ENCODE results near the gene LRFN2. TPM values are rescaled to one million over a fixed set of nuclear protein-coding genes. Genes with fewer than 3 reads are reported as not detected.

Gene LRFN2
- total RNA-seq, 6 donors from 2014 or later = 0.06 to 0.20 TPM; not detected in 4

DNA sequence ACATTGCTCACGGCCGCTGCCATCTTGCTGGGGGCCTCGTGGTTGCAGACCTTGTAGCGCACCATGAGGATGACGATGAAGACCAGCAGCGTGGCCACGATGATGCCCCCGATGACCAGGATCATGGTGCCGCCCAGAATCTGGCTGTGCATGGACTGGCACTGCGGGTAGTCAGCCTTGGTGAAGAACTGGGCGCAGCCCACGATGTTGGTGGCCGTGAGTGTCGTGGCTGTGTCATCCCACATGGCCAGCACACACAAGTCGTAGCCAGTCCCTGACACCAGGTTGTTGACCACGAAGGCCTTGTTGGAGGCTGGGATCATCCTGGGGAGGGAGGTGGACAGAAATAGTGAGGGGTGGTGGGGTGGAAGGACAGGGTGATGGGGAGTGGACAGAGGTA, 194.6 kb downstream of the LRFN2 start:
- no peak overlapping the region for H3K27ac ChIP-seq
- H3K4me1 ChIP-seq = no peaks in the 10 kb centered on the region
- ATAC-seq (ENCODE audit: low FRiP score in 2 of 2) (no peak), DNase-seq (no peak)
- WGBS, 2 donors = 94 to 98% methylated on average over 7 to 16 of the region's 16 CpGs
- no peak for TF ChIP-seq POLR2A (IDR thresholded peaks at IDR 0.05)
- TF ChIP-seq POLR2AphosphoS5 (IDR thresholded peaks at IDR 0.05) = no peak
- TF ChIP-seq, protein P1, sequence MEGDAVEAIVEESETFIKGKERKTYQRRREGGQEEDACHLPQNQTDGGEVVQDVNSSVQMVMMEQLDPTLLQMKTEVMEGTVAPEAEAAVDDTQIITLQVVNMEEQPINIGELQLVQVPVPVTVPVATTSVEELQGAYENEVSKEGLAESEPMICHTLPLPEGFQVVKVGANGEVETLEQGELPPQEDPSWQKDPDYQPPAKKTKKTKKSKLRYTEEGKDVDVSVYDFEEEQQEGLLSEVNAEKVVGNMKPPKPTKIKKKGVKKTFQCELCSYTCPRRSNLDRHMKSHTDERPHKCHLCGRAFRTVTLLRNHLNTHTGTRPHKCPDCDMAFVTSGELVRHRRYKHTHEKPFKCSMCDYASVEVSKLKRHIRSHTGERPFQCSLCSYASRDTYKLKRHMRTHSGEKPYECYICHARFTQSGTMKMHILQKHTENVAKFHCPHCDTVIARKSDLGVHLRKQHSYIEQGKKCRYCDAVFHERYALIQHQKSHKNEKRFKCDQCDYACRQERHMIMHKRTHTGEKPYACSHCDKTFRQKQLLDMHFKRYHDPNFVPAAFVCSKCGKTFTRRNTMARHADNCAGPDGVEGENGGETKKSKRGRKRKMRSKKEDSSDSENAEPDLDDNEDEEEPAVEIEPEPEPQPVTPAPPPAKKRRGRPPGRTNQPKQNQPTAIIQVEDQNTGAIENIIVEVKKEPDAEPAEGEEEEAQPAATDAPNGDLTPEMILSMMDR (IDR thresholded peaks at IDR 0.05) = no peak
- TF ChIP-seq EP300 (IDR thresholded peaks at IDR 0.05) = no peak
- H3K27me3 ChIP-seq = no peaks in the 10 kb centered on the region
- no peak overlapping the region for H3K4me3 ChIP-seq
- H3K9me3 ChIP-seq = no peaks in the 10 kb centered on the region
- no peaks in the 10 kb centered on the region for H3K36me3 ChIP-seq

DNA sequence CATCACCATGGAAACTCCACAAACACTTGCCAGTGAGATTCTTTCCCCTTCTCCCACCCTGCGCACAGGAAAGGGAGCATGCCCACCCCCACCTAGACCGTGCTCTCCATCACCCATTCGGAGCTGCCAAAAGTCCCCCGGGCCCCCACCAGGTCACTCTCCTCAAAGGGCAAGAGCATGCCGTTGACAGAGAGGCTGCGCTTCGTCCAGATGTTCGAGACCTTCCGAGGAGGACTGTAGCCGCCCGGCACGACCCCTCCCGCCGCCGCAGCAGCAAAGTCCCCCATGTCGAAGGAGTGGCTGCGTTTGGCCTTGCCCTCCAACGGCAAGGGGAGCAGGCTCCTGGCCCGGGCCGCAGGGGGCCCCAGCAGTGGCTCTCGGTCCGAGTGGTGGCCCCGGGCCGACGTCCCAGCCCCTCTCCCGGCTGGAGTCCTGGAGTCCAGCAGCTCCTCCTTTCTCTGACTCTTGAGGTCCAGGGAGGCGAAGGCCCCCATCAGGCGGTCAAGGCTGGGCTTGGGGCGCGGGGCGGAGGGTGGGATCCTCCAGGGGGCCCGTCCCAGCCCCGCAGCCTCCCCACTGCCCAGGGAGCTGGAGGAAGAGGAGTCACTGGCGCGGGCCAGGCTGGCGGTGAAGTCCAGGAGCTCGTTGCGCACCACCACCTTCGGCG, 195.2 kb downstream of the LRFN2 start:
- no peak overlapping the region for H3K27ac ChIP-seq
- H3K4me3 ChIP-seq = no peak overlapping the region
- TF ChIP-seq POLR2A (IDR thresholded peaks at IDR 0.05) (no peak), POLR2AphosphoS5 (IDR thresholded peaks at IDR 0.05) (no peak), EP300 (IDR thresholded peaks at IDR 0.05) (no peak)
- TF ChIP-seq, protein P1 (IDR thresholded peaks at IDR 0.05) = no peak
- no peaks in the 10 kb centered on the region for H3K4me1 ChIP-seq
- H3K9me3 ChIP-seq = no peaks in the 10 kb centered on the region
- peak in 1 of 2 donors; percentile 74 for DNase-seq
- WGBS, 2 donors = 66 to 84% methylated on average over 23 to 37 of the region's 40 CpGs
- ATAC-seq (ENCODE audit: low FRiP score in 2 of 2) = no peak
- H3K36me3 ChIP-seq = no peaks in the 10 kb centered on the region
- no peaks in the 10 kb centered on the region for H3K27me3 ChIP-seq

DNA sequence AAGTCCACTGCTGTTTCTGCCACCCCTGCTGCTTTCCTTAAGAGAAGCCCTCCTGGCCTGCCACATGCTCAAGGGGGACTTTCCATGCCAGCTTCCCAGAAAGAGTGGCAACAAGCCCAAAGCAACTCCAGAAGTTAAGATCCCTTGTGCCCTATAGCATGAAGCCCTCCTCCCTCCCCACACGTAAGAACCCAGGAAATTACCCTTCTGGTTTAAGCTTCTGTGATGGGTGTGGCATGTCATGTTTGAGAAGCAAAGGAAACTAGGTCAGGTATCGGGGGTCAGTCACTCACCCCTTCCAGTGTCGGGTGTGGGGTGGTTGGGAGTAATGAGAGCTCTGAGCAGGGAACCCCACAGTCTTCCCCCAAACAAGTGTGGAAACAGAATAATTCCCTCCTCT, 196.1 kb downstream of the LRFN2 start:
- no peak for TF ChIP-seq EP300 (IDR thresholded peaks at IDR 0.05)
- TF ChIP-seq POLR2A (IDR thresholded peaks at IDR 0.05) = no peak
- TF ChIP-seq, protein P1 (IDR thresholded peaks at IDR 0.05) = no peak
- TF ChIP-seq POLR2AphosphoS5 (IDR thresholded peaks at IDR 0.05) = no peak
- 35 to 75% methylated on average over 2 to 3 of the region's 3 CpGs for WGBS, 2 donors
- H3K27me3 ChIP-seq = no peaks in the 10 kb centered on the region
- H3K27ac ChIP-seq = no peak overlapping the region
- H3K9me3 ChIP-seq = no peaks in the 10 kb centered on the region
- no peak overlapping the region for H3K4me3 ChIP-seq
- H3K36me3 ChIP-seq = no peaks in the 10 kb centered on the region
- DNase-seq (no peak), ATAC-seq (ENCODE audit: low FRiP score in 2 of 2) (no peak)
- no peaks in the 10 kb centered on the region for H3K4me1 ChIP-seq

DNA sequence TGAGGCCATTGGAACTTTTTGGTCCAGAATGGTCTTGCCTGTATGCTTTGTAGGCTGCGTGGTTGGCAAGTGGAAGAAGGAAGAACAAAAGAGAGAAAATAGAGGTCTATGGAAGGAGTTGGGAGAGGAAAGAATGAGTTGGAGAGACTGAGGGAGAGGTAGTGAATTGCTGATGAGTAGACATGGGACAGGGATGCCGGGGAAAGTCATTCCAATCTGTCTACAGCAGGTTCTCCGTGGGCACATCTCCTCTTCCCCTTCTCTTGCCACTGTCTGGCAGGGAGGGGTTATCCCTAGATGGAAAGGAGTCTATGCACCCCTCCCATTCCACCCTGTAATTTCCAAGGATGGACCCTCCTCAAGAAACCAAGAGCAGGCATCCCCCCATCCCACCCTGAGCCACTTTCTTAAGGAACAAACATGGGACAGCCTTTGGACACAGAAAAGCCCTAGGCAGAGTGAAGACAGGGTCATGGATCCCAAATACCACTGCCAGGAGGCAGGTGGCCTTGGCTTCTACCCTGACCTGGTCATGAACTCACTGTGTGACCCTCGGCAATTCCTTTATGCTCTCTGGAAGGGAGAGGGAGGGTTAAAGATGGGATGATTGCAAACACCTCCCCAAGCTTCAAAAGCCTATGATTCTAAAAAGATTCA, 196.9 kb downstream of the LRFN2 start:
- no peak for DNase-seq
- WGBS, 2 donors = 87 to 91% methylated on average over 3 to 4 of the region's 4 CpGs
- ATAC-seq (ENCODE audit: low FRiP score in 2 of 2) = no peak
- Histone ChIP-seq H3K27me3 (no peaks in the 10 kb centered on the region), H3K27ac (no peak overlapping the region), H3K4me3 (no peak overlapping the region), H3K9me3 (no peaks in the 10 kb centered on the region), H3K36me3 (no peaks in the 10 kb centered on the region), H3K4me1 (no peaks in the 10 kb centered on the region)
- TF ChIP-seq, protein P1 (IDR thresholded peaks at IDR 0.05) = no peak
- no peak for TF ChIP-seq POLR2AphosphoS5 (IDR thresholded peaks at IDR 0.05)

DNA sequence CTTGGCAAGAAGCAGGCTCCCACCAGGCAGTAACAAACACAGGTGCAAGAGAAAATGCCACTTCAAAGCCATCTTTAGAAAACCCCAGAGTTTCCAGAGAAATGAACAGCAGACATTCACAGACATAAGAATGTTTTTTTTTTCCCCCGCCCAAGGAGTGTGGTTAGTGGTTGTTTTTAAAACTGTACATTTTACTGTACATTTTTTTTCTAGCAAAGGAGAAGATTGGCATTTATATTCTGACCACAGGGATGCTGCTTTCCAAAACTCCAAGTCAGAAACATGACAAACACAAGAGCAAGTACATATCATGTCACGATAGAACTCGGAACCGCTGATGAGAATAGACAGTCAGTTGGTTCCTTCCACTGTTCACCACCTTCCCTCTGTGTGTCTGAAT, 197.9 kb downstream of the LRFN2 start:
- TF ChIP-seq POLR2AphosphoS5 (IDR thresholded peaks at IDR 0.05) (no peak), EP300 (IDR thresholded peaks at IDR 0.05) (no peak), POLR2A (IDR thresholded peaks at IDR 0.05) (no peak)
- TF ChIP-seq, protein P1 (IDR thresholded peaks at IDR 0.05) = no peak

More for the DNA sequence above, 197.9 kb downstream of the LRFN2 start:
- Histone ChIP-seq H3K27me3 (no peaks in the 10 kb centered on the region), H3K9me3 (no peaks in the 10 kb centered on the region), H3K4me3 (no peak overlapping the region), H3K36me3 (no peaks in the 10 kb centered on the region), H3K27ac (no peak overlapping the region), H3K4me1 (no peaks in the 10 kb centered on the region)
- no peak for ATAC-seq (ENCODE audit: low FRiP score in 2 of 2)
- WGBS, 2 donors = 91 to 94% methylated on average over 4 of the region's 4 CpGs
- no peak for DNase-seq
